ENCODE data around the gene GPRIN2. TPM values are rescaled to one million over a fixed set of nuclear protein-coding genes. Genes with fewer than 3 reads are reported as not detected.
"Not testable (repeated sequence)": the region's sequence is repeated elsewhere in the genome, so short reads cannot be mapped to it uniquely, and the experiment has no call there.

GPRIN2 gene
- total RNA-seq, 1 experiment from 2014 or later = 3.1 TPM

DNA sequence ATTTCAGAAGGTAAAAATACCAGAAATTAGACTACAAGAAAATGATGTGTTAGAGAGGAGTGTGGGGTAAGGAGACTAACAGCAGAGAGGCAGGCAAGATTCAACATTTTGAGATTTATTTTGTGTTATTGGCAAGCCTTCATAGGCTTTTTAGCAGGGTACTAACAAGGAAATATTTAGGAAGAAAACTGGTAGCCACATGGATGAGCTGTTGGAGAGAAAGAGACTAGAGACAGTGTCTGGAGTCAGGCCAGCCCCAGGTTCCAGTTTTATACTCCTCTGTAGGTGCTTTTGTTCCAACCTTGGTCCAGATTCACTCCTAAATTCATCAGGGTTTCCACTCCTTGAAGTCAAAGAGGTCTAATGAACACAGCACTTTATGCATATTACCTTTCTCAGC is 41.1 kb downstream of the GPRIN2 start:
- CTCF ChIA-PET = no interaction called here
- Histone ChIP-seq H2AFZ (ENCODE audit: low read length) (no peak overlapping the region), H3K79me2 (ENCODE audit: low read length) (no peaks in the 10 kb centered on the region), H3K9me2 (replicated peaks; ENCODE audit: low read length) (no peaks in the 10 kb centered on the region), H3K4me1 (ENCODE audit: insufficient read depth, low read length) (peaks cover 11% of the 10 kb centered on the region), H3F3A (ENCODE audit: low read length, unreplicated experiment) (no peaks in the 10 kb centered on the region), H4K20me1 (ENCODE audit: low read length) (no peaks in the 10 kb centered on the region), H3K4me3 (ENCODE audit: low read length) (no peak overlapping the region), H3K36me3 (ENCODE audit: low read depth, low read length) (no peaks in the 10 kb centered on the region), H3K27ac (ENCODE audit: low read length) (no peak overlapping the region), H3K9ac (ENCODE audit: low read length) (no peak overlapping the region), H3K9me3 (ENCODE audit: low read length) (no peaks in the 10 kb centered on the region), H3K4me2 (ENCODE audit: low read length) (no peak overlapping the region), H3K27me3 (ENCODE audit: low read length) (no peaks in the 10 kb centered on the region)
- DNase-seq = no peak
- no peak for TF ChIP-seq EZH2 (IDR thresholded peaks at IDR 0.05; ENCODE audit: low read length, unreplicated experiment)
- POLR2A ChIA-PET (ENCODE audit: unreplicated experiment) = no interaction called here
- intact Hi-C loops (cut with micrococcal nuclease) = no loop called here
- BruUV-seq (replicated peaks) = no TSS peak
- no peak for ATAC-seq

DNA sequence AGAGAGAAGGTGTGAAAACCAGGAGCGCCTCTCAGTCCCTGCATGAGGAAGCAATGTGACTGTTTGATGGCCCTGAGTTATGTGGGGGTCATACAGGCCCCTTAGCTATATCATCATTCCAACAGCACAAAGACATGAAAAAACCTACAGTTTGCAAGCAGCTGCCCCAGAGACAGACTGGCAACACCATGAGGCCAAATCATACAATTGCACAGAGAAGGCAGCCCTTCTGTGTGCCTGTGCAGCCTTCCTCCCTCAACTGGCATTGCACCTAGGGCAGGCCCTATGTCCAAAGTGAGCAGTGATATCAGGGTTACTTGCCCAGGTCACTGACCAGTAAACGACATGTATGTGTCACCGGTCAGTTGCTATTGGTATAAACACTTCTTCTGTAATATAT is 41.6 kb downstream of the GPRIN2 start:
- POLR2A ChIA-PET (ENCODE audit: unreplicated experiment) = no interaction called here
- no peak overlapping the region for H3K27ac ChIP-seq (ENCODE audit: low read length)

DNA sequence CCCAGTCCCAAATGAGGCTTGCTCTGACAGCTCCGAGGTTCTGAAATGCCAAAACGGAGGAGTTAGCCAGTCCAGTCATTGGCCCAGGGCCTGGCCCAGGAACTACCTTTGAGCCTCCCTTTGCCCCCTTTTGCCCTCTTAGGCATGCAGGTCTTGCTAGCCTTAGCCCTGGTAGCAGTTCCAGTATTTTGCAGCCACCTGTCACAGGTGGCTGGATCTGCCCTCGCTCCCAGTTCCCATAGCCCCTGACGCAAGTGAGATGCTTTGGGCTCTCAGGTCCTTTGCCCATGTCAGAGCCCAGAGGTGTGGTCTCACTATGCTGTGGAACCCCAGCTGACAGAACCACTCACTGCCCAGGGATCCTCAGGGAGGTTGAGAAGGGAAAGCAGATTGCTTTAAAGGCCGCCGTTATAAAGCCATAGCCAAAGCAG is 42.0 kb downstream of the GPRIN2 start:
- TF ChIP-seq, protein P1, sequence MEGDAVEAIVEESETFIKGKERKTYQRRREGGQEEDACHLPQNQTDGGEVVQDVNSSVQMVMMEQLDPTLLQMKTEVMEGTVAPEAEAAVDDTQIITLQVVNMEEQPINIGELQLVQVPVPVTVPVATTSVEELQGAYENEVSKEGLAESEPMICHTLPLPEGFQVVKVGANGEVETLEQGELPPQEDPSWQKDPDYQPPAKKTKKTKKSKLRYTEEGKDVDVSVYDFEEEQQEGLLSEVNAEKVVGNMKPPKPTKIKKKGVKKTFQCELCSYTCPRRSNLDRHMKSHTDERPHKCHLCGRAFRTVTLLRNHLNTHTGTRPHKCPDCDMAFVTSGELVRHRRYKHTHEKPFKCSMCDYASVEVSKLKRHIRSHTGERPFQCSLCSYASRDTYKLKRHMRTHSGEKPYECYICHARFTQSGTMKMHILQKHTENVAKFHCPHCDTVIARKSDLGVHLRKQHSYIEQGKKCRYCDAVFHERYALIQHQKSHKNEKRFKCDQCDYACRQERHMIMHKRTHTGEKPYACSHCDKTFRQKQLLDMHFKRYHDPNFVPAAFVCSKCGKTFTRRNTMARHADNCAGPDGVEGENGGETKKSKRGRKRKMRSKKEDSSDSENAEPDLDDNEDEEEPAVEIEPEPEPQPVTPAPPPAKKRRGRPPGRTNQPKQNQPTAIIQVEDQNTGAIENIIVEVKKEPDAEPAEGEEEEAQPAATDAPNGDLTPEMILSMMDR (conservative IDR thresholded peaks at IDR 0.05; ENCODE audit: low read depth, low read length) = no peak
- no peak for TF ChIP-seq EZH2 (IDR thresholded peaks at IDR 0.05; ENCODE audit: low read length, unreplicated experiment)
- no peak for TF ChIP-seq EZH2phosphoT487 (IDR thresholded peaks at IDR 0.05; ENCODE audit: borderline replicate concordance, low read length)
- no peak overlapping the region for H2AFZ ChIP-seq (ENCODE audit: low read length)
- no peaks in the 10 kb centered on the region for H3K9me3 ChIP-seq (ENCODE audit: low read length)
- H4K20me1 ChIP-seq (ENCODE audit: low read length) = no peaks in the 10 kb centered on the region
- H3K27me3 ChIP-seq (ENCODE audit: low read length) = no peaks in the 10 kb centered on the region
- ChIA-PET POLR2A (ENCODE audit: unreplicated experiment) (no interaction called here), CTCF (no interaction called here)
- H3K27ac ChIP-seq (ENCODE audit: low read length) = no peak overlapping the region
- H3K4me2 ChIP-seq (ENCODE audit: low read length) = no peak overlapping the region
- DNase-seq (no peak), ATAC-seq (no peak)
- H3K79me2 ChIP-seq (ENCODE audit: low read length) = no peaks in the 10 kb centered on the region
- H3K9ac ChIP-seq (ENCODE audit: low read length) = no peak overlapping the region
- H3K4me1 ChIP-seq (ENCODE audit: insufficient read depth, low read length) = peaks cover 11% of the 10 kb centered on the region
- H3K4me3 ChIP-seq (ENCODE audit: low read length) = no peak overlapping the region
- intact Hi-C loops (cut with micrococcal nuclease) = no loop called here
- no TSS peak for BruUV-seq (replicated peaks)
- H3F3A ChIP-seq (ENCODE audit: low read length, unreplicated experiment) = no peaks in the 10 kb centered on the region
- H3K9me2 ChIP-seq (replicated peaks; ENCODE audit: low read length) = no peaks in the 10 kb centered on the region
- H3K36me3 ChIP-seq (ENCODE audit: low read depth, low read length) = no peaks in the 10 kb centered on the region

More for the DNA sequence above, 41.6 kb downstream of the GPRIN2 start:
- no peak overlapping the region for H3K4me3 ChIP-seq (ENCODE audit: low read length)
- H3K9me2 ChIP-seq (replicated peaks; ENCODE audit: low read length) = no peaks in the 10 kb centered on the region
- H4K20me1 ChIP-seq (ENCODE audit: low read length) = no peaks in the 10 kb centered on the region
- no peaks in the 10 kb centered on the region for H3K27me3 ChIP-seq (ENCODE audit: low read length)
- no peak overlapping the region for H2AFZ ChIP-seq (ENCODE audit: low read length)
- intact Hi-C loops (cut with micrococcal nuclease) = no loop called here
- TF ChIP-seq, protein P1 (conservative IDR thresholded peaks at IDR 0.05; ENCODE audit: low read depth, low read length) = no peak
- TF ChIP-seq EZH2phosphoT487 (IDR thresholded peaks at IDR 0.05; ENCODE audit: borderline replicate concordance, low read length) = no peak
- TF ChIP-seq EZH2 (IDR thresholded peaks at IDR 0.05; ENCODE audit: low read length, unreplicated experiment) = no peak
- no peaks in the 10 kb centered on the region for H3K36me3 ChIP-seq (ENCODE audit: low read depth, low read length)
- CTCF ChIA-PET = no interaction called here
- no peak for DNase-seq
- H3F3A ChIP-seq (ENCODE audit: low read length, unreplicated experiment) = no peaks in the 10 kb centered on the region
- H3K79me2 ChIP-seq (ENCODE audit: low read length) = no peaks in the 10 kb centered on the region
- H3K9ac ChIP-seq (ENCODE audit: low read length) = no peak overlapping the region
- peaks cover 11% of the 10 kb centered on the region for H3K4me1 ChIP-seq (ENCODE audit: insufficient read depth, low read length)
- no peak overlapping the region for H3K4me2 ChIP-seq (ENCODE audit: low read length)
- no peaks in the 10 kb centered on the region for H3K9me3 ChIP-seq (ENCODE audit: low read length)
- BruUV-seq (replicated peaks) = no TSS peak
- ATAC-seq = no peak

DNA sequence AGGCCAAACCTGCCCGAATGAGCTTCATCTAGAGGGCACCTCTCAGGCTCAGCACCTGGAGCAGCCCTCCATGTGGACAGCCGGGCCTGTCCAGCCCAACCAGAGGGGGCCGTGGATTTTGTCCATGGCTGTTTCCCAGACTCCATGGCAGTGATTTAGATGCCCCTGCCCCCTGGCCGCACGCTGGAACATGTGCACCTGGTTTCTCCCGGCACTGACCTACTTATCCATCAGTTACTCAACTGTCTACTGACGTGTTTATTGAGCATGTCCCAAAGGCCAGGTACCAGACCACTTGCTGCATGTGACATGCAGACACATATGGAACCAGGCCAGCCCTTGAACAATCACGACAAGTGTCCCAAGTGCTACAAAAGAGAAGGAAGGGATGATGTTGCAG is 43.1 kb downstream of the GPRIN2 start:
- H3K4me2 ChIP-seq (ENCODE audit: low read length); POLR2A ChIA-PET (ENCODE audit: unreplicated experiment); H4K20me1 ChIP-seq (ENCODE audit: low read length); H3K9me3 ChIP-seq (ENCODE audit: low read length); H3F3A ChIP-seq (ENCODE audit: low read length, unreplicated experiment); H3K36me3 ChIP-seq (ENCODE audit: low read depth, low read length); BruUV-seq (replicated peaks); intact Hi-C loops (cut with micrococcal nuclease); H2AFZ ChIP-seq (ENCODE audit: low read length); H3K9ac ChIP-seq (ENCODE audit: low read length); H3K27me3 ChIP-seq (ENCODE audit: low read length); H3K79me2 ChIP-seq (ENCODE audit: low read length); CTCF ChIA-PET; H3K9me2 ChIP-seq (replicated peaks; ENCODE audit: low read length); ATAC-seq; DNase-seq; H3K4me3 ChIP-seq (ENCODE audit: low read length); H3K27ac ChIP-seq (ENCODE audit: low read length): not testable (repeated sequence)
- peaks cover 11% of the 10 kb centered on the region for H3K4me1 ChIP-seq (ENCODE audit: insufficient read depth, low read length)

DNA sequence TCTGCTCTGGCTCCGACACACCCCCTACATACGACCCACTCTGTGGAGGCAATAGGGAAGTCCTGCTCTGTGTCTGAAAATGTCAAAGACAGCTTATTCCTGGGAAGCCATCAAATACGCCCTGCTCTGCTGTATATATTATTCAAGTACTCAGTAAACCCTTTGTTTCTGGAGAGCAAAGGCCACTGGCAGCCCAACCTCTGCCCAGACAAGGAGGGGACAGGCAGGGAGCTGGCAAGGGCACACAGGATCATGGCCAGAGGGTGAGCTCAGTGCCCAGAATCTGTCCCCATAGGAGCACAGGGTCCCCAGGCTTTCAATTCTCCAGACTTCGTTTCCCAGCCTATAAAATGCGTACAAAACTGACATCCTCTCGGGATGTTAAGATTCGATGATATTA is 43.7 kb downstream of the GPRIN2 start:
- H3K79me2 ChIP-seq (ENCODE audit: low read length); CTCF ChIA-PET; POLR2A ChIA-PET (ENCODE audit: unreplicated experiment); DNase-seq; H4K20me1 ChIP-seq (ENCODE audit: low read length); H3K27ac ChIP-seq (ENCODE audit: low read length); BruUV-seq (replicated peaks); intact Hi-C loops (cut with micrococcal nuclease); H2AFZ ChIP-seq (ENCODE audit: low read length); H3K4me2 ChIP-seq (ENCODE audit: low read length); H3K4me3 ChIP-seq (ENCODE audit: low read length); H3F3A ChIP-seq (ENCODE audit: low read length, unreplicated experiment); H3K9me2 ChIP-seq (replicated peaks; ENCODE audit: low read length); H3K9ac ChIP-seq (ENCODE audit: low read length); H3K27me3 ChIP-seq (ENCODE audit: low read length); H3K36me3 ChIP-seq (ENCODE audit: low read depth, low read length); H3K9me3 ChIP-seq (ENCODE audit: low read length); ATAC-seq: not testable (repeated sequence)
- H3K4me1 ChIP-seq (ENCODE audit: insufficient read depth, low read length) = peaks cover 11% of the 10 kb centered on the region

Data from PC-3 (cell line).